ENCODE results near the gene MYBBP1A. TPM values are rescaled to one million over a fixed set of nuclear protein-coding genes. Genes with fewer than 3 reads are reported as not detected.

Gene MYBBP1A
- total and polyA plus RNA-seq, 2 experiments from 2014 or later = 70.7 to 213 TPM

DNA sequence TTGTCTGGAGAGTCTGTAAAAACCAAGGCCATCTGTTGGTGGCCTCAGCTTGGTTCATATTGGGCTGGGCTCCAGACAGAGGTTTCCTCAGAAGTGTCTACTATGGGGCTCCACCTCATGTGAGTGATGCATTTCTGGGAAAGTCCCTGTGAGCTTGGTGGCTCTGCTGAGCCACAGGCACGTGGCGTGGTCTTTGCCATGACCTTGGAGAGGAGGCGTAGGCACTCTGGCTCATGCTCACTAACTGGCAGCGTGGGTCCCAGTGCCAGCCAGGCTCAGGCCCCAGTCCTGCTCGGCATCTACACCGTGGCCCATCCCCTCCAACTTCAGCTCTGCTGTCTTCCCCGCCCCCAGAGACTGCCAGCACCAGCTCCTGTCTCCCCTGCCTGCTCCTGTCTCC, 18.5 kb upstream of the MYBBP1A start (continued):
- TF ChIP-seq, protein P1, sequence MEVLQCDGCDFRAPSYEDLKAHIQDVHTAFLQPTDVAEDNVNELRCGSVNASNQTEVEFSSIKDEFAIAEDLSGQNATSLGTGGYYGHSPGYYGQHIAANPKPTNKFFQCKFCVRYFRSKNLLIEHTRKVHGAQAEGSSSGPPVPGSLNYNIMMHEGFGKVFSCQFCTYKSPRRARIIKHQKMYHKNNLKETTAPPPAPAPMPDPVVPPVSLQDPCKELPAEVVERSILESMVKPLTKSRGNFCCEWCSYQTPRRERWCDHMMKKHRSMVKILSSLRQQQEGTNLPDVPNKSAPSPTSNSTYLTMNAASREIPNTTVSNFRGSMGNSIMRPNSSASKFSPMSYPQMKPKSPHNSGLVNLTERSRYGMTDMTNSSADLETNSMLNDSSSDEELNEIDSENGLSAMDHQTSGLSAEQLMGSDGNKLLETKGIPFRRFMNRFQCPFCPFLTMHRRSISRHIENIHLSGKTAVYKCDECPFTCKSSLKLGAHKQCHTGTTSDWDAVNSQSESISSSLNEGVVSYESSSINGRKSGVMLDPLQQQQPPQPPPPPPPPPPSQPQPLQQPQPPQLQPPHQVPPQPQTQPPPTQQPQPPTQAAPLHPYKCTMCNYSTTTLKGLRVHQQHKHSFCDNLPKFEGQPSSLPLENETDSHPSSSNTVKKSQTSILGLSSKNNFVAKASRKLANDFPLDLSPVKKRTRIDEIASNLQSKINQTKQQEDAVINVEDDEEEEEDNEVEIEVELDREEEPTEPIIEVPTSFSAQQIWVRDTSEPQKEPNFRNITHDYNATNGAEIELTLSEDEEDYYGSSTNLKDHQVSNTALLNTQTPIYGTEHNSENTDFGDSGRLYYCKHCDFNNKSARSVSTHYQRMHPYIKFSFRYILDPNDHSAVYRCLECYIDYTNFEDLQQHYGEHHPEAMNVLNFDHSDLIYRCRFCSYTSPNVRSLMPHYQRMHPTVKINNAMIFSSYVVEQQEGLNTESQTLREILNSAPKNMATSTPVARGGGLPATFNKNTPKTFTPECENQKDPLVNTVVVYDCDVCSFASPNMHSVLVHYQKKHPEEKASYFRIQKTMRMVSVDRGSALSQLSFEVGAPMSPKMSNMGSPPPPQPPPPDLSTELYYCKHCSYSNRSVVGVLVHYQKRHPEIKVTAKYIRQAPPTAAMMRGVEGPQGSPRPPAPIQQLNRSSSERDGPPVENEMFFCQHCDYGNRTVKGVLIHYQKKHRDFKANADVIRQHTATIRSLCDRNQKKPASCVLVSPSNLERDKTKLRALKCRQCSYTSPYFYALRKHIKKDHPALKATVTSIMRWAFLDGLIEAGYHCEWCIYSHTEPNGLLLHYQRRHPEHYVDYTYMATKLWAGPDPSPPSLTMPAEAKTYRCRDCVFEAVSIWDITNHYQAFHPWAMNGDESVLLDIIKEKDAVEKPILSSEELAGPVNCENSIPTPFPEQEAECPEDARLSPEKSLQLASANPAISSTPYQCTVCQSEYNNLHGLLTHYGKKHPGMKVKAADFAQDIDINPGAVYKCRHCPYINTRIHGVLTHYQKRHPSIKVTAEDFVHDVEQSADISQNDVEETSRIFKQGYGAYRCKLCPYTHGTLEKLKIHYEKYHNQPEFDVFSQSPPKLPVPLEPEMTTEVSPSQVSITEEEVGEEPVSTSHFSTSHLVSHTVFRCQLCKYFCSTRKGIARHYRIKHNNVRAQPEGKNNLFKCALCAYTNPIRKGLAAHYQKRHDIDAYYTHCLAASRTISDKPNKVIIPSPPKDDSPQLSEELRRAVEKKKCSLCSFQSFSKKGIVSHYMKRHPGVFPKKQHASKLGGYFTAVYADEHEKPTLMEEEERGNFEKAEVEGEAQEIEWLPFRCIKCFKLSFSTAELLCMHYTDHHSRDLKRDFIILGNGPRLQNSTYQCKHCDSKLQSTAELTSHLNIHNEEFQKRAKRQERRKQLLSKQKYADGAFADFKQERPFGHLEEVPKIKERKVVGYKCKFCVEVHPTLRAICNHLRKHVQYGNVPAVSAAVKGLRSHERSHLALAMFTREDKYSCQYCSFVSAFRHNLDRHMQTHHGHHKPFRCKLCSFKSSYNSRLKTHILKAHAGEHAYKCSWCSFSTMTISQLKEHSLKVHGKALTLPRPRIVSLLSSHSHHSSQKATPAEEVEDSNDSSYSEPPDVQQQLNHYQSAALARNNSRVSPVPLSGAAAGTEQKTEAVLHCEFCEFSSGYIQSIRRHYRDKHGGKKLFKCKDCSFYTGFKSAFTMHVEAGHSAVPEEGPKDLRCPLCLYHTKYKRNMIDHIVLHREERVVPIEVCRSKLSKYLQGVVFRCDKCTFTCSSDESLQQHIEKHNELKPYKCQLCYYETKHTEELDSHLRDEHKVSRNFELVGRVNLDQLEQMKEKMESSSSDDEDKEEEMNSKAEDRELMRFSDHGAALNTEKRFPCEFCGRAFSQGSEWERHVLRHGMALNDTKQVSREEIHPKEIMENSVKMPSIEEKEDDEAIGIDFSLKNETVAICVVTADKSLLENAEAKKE (CRISPR knock-in tag; IDR thresholded peaks at IDR 0.05) = no peak
- TF ChIP-seq STAT1 (IDR thresholded peaks at IDR 0.05; ENCODE audit: unreplicated experiment) (no peak), CREB1 (CRISPR knock-in tag; IDR thresholded peaks at IDR 0.05; ENCODE audit: low read depth) (no peak)
- TF ChIP-seq, protein P2, sequence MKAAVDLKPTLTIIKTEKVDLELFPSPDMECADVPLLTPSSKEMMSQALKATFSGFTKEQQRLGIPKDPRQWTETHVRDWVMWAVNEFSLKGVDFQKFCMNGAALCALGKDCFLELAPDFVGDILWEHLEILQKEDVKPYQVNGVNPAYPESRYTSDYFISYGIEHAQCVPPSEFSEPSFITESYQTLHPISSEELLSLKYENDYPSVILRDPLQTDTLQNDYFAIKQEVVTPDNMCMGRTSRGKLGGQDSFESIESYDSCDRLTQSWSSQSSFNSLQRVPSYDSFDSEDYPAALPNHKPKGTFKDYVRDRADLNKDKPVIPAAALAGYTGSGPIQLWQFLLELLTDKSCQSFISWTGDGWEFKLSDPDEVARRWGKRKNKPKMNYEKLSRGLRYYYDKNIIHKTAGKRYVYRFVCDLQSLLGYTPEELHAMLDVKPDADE (IDR thresholded peaks at IDR 0.05) = no peak
- TF ChIP-seq, protein P3, sequence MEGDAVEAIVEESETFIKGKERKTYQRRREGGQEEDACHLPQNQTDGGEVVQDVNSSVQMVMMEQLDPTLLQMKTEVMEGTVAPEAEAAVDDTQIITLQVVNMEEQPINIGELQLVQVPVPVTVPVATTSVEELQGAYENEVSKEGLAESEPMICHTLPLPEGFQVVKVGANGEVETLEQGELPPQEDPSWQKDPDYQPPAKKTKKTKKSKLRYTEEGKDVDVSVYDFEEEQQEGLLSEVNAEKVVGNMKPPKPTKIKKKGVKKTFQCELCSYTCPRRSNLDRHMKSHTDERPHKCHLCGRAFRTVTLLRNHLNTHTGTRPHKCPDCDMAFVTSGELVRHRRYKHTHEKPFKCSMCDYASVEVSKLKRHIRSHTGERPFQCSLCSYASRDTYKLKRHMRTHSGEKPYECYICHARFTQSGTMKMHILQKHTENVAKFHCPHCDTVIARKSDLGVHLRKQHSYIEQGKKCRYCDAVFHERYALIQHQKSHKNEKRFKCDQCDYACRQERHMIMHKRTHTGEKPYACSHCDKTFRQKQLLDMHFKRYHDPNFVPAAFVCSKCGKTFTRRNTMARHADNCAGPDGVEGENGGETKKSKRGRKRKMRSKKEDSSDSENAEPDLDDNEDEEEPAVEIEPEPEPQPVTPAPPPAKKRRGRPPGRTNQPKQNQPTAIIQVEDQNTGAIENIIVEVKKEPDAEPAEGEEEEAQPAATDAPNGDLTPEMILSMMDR (conservative IDR thresholded peaks at IDR 0.05; ENCODE audit: low read depth in 2 of 2) = no peak

DNA sequence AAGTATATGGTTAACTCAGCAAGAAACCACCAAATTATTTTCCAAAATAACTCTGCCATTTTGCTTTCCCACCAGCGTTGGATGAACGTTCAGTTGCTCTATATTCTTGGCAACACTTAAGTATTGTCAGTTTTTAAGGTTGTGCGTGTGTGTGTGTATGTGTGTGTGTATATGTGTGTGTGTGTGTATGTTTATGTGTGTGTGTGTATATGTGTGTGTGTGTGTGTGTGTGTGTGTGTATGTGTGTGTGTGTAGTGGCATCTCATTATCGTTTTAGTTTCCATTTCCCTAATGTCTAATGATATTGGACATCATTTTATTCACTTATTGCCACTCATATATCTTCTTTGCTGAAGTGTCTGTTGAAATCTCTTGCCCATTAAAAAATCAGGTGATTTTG, 17.9 kb upstream of the MYBBP1A start:
- no peaks in the 10 kb centered on the region for H3K27me3 ChIP-seq (ENCODE audit: insufficient read depth)
- TF ChIP-seq JUNB (IDR thresholded peaks at IDR 0.05; ENCODE audit: unreplicated experiment) (no peak), POLR2AphosphoS5 (IDR thresholded peaks at IDR 0.05; ENCODE audit: low read depth) (no peak), ZNF331 (CRISPR knock-in tag; IDR thresholded peaks at IDR 0.05; ENCODE audit: low read depth) (no peak), EZH2 (IDR thresholded peaks at IDR 0.05; ENCODE audit: low read depth, unreplicated experiment) (no peak), STAT1 (IDR thresholded peaks at IDR 0.05; ENCODE audit: unreplicated experiment) (no peak)
- TF ChIP-seq, protein P3 (conservative IDR thresholded peaks at IDR 0.05; ENCODE audit: low read depth in 2 of 2) = no peak

More for the DNA sequence above, 17.9 kb upstream of the MYBBP1A start:
- H4K20me1 ChIP-seq (replicated peaks; ENCODE audit: insufficient read depth) = no peaks in the 10 kb centered on the region
- H2AFZ ChIP-seq = no peak overlapping the region
- peaks cover 6% of the 10 kb centered on the region for H3K27me3 Mint-ChIP-seq (ENCODE audit: insufficient read depth, low read depth, poor library complexity)
- peaks cover 40% of the 10 kb centered on the region for H3K4me1 Mint-ChIP-seq
- no peaks in the 10 kb centered on the region for H3F3A ChIP-seq (replicated peaks; ENCODE audit: low read depth)
- no peak overlapping the region for H3K4me3 Mint-ChIP-seq
- no peaks in the 10 kb centered on the region for H3K9me2 ChIP-seq (ENCODE audit: insufficient read depth)
- H3K9me3 Mint-ChIP-seq = peaks cover 5% of the 10 kb centered on the region; the same call in 2 of the 3 replicates
- peaks cover 3% of the 10 kb centered on the region; the same call in 1 of the 3 replicates for H3K36me3 Mint-ChIP-seq (ENCODE audit: low read depth)
- DNase-seq (ENCODE audit: low spot score) = no peak
- H3K27ac Mint-ChIP-seq = no peak overlapping the region
- no peaks in the 10 kb centered on the region for H3K79me2 ChIP-seq (replicated peaks; ENCODE audit: insufficient read depth)
- no peak overlapping the region for H3K4me3 ChIP-seq
- ATAC-seq = no peak
- H3K27ac ChIP-seq (ENCODE audit: low read depth) = no peak overlapping the region
- no peak overlapping the region for H3K4me2 ChIP-seq
- no peaks in the 10 kb centered on the region for H3K36me3 ChIP-seq (ENCODE audit: insufficient read depth)
- peaks cover 22% of the 10 kb centered on the region for H3K4me1 ChIP-seq (ENCODE audit: insufficient read depth)
